ENCODE results near the gene FBXL13. TPM values are rescaled to one million over a fixed set of nuclear protein-coding genes. Genes with fewer than 3 reads are reported as not detected.

Gene FBXL13
- total and polyA plus RNA-seq, 10 of the 15 experiments (the other 5 are each of a cell fraction or from before 2014, with no cell fraction given) = 0.08 to 0.95 (median 0.28) TPM; not detected in 2

GRCh38 chr7:102834999-102835398 lies 239.6 kb downstream of the FBXL13 start (continued):
- TF ChIP-seq, protein P1, sequence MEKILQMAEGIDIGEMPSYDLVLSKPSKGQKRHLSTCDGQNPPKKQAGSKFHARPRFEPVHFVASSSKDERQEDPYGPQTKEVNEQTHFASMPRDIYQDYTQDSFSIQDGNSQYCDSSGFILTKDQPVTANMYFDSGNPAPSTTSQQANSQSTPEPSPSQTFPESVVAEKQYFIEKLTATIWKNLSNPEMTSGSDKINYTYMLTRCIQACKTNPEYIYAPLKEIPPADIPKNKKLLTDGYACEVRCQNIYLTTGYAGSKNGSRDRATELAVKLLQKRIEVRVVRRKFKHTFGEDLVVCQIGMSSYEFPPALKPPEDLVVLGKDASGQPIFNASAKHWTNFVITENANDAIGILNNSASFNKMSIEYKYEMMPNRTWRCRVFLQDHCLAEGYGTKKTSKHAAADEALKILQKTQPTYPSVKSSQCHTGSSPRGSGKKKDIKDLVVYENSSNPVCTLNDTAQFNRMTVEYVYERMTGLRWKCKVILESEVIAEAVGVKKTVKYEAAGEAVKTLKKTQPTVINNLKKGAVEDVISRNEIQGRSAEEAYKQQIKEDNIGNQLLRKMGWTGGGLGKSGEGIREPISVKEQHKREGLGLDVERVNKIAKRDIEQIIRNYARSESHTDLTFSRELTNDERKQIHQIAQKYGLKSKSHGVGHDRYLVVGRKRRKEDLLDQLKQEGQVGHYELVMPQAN (conservative IDR thresholded peaks at IDR 0.05) = no peak
- TF ChIP-seq NBN (IDR thresholded peaks at IDR 0.05) (no peak), HCFC1 (IDR thresholded peaks at IDR 0.05; ENCODE audit: low read length) (no peak), NR2C2 (IDR thresholded peaks at IDR 0.05; ENCODE audit: borderline replicate concordance, control insufficient read depth, insufficient read length, low read depth) (no peak), WRNIP1 (IDR thresholded peaks at IDR 0.05; ENCODE audit: borderline replicate concordance, low read depth, low read length) (no peak), CHD1 (IDR thresholded peaks at IDR 0.05; ENCODE audit: low read depth, low read length) (no peak), PAX5 (IDR thresholded peaks at IDR 0.05; ENCODE audit: borderline replicate concordance, low read depth, low read length) (peak; percentile 26; the same call in 1 of the 2 replicates), NR2F1 (conservative IDR thresholded peaks at IDR 0.05) (no peak), HDAC2 (IDR thresholded peaks at IDR 0.05) (no peak), CBX3 (IDR thresholded peaks at IDR 0.05; ENCODE audit: borderline replicate concordance, low read depth) (no peak), PRDM15 (CRISPR knock-in tag; IDR thresholded peaks at IDR 0.05) (no peak), ZNF274 (IDR thresholded peaks at IDR 0.05; ENCODE audit: insufficient read depth, insufficient read length) (no peak), ESRRA (IDR thresholded peaks at IDR 0.05; ENCODE audit: low read length) (no peak), NFXL1 (IDR thresholded peaks at IDR 0.05; ENCODE audit: borderline replicate concordance) (no peak), POLR2AphosphoS2 (IDR thresholded peaks at IDR 0.05; ENCODE audit: low read depth, low read length) (no peak), CTCF (IDR thresholded peaks at IDR 0.05 in 2 of 3, conservative IDR thresholded peaks at IDR 0.05 in 1 of 3; ENCODE audit: control insufficient read depth in 2 of 3, extremely low read depth in 1 of 3, insufficient read depth in 1 of 3, low read depth in 3 of 3, low read length in 3 of 3) (no peak), SREBF2 (IDR thresholded peaks at IDR 0.05; ENCODE audit: low read length) (no peak)
- TF ChIP-seq, protein P2, sequence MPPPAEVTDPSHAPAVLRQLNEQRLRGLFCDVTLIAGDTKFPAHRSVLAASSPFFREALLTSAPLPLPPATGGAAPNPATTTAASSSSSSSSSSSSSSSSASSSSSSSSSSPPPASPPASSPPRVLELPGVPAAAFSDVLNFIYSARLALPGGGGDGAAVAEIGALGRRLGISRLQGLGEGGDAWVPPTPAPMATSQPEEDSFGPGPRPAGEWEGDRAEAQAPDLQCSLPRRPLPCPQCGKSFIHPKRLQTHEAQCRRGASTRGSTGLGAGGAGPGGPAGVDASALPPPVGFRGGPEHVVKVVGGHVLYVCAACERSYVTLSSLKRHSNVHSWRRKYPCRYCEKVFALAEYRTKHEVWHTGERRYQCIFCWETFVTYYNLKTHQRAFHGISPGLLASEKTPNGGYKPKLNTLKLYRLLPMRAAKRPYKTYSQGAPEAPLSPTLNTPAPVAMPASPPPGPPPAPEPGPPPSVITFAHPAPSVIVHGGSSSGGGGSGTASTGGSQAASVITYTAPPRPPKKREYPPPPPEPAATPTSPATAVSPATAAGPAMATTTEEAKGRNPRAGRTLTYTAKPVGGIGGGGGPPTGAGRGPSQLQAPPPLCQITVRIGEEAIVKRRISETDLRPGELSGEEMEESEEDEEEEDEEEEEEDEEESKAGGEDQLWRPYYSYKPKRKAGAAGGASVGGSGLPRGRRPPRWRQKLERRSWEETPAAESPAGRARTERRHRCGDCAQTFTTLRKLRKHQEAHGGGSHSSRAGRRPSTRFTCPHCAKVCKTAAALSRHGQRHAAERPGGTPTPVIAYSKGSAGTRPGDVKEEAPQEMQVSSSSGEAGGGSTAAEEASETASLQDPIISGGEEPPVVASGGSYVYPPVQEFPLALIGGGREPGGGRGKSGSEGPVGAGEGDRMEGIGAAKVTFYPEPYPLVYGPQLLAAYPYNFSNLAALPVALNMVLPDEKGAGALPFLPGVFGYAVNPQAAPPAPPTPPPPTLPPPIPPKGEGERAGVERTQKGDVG (CRISPR knock-in tag; IDR thresholded peaks at IDR 0.05) = no peak

Measured in GM12878 (cell line).